LNCAP (cell line): Measurements from ENCODE around the gene LPA.
A peak's percentile ranks its signal among the peaks of the same experiment; 100 is the strongest.

Experiments used
- TF ChIP-seq, protein P1 (sequence below): fragments of 450-650 bp; IDR thresholded peaks from 2 replicates; pipeline ENCODE4 v1.5.1; 2017; ENCODE audit warnings: mild to moderate bottlenecking

The LPA gene

GRCh38 chr6:160685762-160686450 is 21.8 kb upstream of the LPA start:
- TF ChIP-seq, protein P1, sequence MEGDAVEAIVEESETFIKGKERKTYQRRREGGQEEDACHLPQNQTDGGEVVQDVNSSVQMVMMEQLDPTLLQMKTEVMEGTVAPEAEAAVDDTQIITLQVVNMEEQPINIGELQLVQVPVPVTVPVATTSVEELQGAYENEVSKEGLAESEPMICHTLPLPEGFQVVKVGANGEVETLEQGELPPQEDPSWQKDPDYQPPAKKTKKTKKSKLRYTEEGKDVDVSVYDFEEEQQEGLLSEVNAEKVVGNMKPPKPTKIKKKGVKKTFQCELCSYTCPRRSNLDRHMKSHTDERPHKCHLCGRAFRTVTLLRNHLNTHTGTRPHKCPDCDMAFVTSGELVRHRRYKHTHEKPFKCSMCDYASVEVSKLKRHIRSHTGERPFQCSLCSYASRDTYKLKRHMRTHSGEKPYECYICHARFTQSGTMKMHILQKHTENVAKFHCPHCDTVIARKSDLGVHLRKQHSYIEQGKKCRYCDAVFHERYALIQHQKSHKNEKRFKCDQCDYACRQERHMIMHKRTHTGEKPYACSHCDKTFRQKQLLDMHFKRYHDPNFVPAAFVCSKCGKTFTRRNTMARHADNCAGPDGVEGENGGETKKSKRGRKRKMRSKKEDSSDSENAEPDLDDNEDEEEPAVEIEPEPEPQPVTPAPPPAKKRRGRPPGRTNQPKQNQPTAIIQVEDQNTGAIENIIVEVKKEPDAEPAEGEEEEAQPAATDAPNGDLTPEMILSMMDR: no peak

- TF ChIP-seq, protein P1: no peak
Observed at GRCh38 chr6:160679402-160679769, 15.3 kb upstream of the LPA start.

DNA sequence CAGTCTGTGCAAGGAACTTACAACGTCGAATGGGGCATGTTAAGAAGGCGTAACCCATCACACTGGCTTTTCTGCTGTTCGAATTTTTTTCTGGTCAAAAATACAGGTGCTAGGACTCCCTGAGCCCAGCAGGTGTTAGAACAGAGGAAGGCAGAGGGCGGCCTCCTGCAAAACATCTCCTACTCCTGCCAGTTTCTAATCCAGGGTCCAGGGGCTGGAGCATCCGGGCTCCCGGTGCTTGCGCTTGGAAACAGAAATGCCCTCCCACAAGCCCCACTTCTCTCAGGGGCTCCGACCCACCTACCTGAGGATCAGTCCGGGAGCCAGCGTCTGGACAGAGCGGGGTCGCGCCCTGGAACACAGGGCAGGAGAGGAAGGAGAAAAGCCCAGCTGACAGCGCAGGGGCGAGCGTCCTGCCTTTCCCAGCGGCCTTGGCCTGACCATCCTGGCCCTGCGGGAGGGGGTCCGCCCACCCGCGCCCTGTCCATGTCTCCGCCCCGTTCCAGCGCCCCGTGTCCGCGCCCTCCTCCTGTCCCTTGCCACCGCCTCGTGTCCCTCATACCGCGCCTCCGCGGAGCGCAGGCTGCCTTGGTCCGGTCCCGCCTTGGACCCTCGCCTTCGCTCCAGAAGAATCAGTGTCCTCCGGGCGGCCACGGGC is 14.8 kb upstream of the LPA start:
- TF ChIP-seq, protein P1: no peak

DNA sequence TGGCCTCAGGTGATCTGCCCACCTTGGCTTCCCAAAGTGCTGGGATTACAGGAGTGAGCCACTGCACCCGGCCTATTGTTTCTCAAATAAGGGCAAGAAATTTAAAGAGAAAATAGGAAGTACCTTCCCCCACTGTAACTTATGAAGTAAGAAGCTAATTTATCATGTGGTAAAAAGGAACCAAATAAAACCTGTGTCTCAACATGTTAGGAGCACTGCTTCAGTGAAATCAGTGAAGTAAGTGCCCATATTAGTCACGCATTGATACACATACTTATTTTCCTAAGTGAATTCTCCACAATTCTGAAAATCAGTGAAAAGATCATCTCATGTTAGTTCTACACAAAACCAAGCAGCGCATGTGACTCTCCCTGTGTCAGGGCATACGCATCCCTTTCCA is 14.2 kb upstream of the LPA start:
- TF ChIP-seq, protein P1: no peak

GRCh38 chr6:160668589-160668988 is 4.5 kb upstream of the LPA start:
- TF ChIP-seq, protein P1: no peak

- TF ChIP-seq, protein P1: peak; percentile 84
Observed at GRCh38 chr6:160667639-160668481, 3.8 kb upstream of the LPA start.

DNA sequence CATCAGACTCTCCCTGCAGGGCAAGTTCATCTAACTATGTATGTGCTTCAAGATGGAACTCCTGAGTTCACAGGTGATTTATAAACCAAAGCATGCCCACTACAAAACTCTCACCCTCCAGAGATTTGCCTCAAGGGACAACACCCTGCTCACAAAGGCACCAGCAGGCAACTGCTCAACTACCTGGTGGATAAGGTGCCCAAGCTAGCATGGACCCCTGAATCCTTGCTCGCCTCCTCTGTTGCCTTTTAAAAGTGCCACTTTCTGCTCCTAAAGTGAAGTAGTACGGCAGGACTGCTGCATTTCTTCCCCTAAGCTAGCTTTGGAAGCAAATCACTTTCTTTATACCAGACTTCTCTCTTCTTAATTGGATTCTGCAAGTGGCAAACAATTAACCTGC is 1.2 kb downstream of the LPA start:
- TF ChIP-seq, protein P1: no peak
